T47D (cell line): ENCODE data around the gene COX8C.
A peak's percentile ranks its signal among the peaks of the same experiment; 100 is the strongest.

Experiments used
- DNase-seq, 2 experiments: peaks; one replicate each; pipeline versions ENCODE4 v3.0.0 to v3.0.0-alpha.2; 2011 to 2012; ENCODE audit warnings: low read depth in 1 of 2, low spot score in 1 of 2
- JUND ChIP-seq: IDR thresholded peaks from 2 replicates; pipeline ENCODE4 v1.6.1; 2012; ENCODE audit warnings: low read depth
- in situ Hi-C: cut with HindIII; loops from 2 replicates; pipeline ENCODE4 v1.10.0; 2016; ENCODE audit warnings: low sequenced_read_pairs, low pct_unique_long_range_greater_than_20kb

COX8C gene

DNA sequence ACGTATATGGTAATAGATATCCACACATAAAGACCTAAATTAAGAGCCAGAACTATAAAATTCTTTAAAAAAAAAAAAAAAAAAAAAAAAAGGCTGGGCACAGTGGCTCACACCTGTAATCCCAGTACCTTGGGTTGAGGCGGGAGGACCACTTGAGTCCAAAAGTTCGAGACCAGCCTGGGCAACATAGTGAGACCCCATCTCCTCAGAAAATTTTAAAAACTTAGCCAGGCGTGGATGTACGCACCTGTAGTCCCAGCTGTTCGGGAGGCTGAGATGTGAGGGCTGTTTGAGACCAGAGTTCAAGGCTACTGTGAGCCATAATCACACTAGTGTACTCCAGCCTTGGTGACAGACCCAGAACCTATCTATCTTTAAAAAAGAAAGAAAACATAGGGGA lies 18.4 kb upstream of the COX8C start:
- in situ Hi-C loops, result no loop called here
- DNase-seq, result no peak
- TF ChIP-seq JUND, result no peak

DNA sequence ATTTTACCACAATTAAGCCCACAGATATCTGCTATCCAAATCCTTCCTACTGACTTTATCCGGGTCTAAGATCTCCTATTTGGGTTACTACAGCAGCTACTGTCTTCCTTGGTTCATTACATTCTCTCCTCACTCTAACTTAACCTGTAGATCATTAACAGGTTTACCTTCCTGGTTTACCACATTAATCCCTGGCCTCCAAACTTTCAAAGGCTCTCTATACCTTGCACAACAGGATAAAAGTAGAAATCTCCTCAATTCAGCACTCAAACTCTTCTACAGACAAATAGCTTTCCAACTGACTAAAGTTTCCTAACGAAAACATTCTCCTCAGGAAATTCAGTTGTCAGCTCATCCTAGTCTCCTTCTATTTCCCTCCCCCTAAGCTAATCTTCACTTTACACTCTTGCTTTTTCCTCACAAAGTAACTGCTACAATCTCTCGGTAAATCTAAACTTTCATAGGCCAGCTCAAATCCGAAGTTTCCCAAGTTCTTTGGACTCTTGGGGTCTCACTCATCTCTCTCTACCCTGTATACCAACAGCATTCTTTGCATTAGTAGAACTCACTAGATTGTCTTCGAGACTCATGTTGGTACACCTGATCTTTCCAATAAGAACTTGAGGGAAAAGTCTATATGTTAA lies 16.9 kb upstream of the COX8C start:
- DNase-seq, result no peak
- TF ChIP-seq JUND, result no peak
- in situ Hi-C loops, result no loop called here

DNA sequence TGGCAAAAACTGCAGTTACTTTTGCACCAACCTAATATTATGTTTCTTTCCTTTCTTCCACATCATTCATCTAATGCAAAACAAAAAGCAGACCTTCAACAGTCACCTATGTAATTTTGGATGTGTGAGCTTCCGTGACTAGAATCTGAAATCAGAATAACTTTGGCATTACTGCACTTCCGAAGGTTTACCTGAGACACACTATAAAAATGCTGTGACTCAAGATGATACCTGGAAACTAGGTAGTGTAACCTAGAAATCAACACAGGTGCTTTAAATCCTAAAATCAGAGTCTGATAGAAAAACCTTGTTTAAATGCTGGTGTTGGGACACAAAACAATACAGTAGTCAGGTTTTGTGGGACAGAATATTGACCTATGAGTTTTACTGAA lies 16.4 kb upstream of the COX8C start:
- in situ Hi-C loops, result no loop called here
- TF ChIP-seq JUND, result no peak
- no peak for DNase-seq

DNA sequence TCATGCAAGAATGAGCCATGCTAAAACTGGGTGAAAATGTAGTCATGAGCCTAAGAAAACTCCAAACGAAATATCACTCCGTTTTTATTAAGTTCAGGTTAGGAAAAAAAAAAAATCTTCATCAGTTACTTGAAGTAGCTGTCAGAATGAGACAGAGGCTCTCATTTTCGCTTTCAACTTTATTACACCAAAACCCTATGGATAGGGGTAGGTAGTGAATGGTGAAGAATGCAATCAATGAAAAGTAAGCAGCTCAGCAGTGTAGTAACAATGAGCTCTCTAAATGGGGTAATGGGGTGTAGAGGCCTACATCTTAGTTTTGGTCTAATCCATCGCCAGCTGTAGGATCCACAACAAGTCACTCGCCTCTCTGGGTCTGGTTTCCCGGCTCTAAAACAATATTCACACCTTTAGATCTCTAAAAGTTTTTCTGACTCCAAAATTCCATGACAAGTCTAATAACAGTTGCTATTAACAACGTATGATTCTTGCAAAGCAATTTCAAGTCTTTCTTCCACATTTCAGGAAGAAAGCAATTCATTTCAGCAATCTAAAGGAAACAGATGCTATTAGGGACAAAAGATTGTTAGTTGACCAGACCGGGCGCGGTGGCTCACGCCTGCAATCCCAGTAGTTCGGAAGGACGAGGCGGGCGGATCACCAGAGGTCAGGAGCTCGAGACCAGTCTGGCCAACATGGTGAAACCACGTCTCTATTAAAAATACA lies 15.8 kb upstream of the COX8C start:
- TF ChIP-seq JUND, result no peak
- DNase-seq, result no peak
- in situ Hi-C loops, result no loop called here

- in situ Hi-C loops, result no loop called here
- DNase-seq, result peak in 1 of 2 experiments; percentile 16
- TF ChIP-seq JUND, result no peak
These were observed 15.1 kb upstream of the COX8C start for GRCh38 chr14:93331728-93332396.

GRCh38 chr14:93332397-93332852 lies 14.6 kb upstream of the COX8C start:
- no peak for TF ChIP-seq JUND
- in situ Hi-C loops, result no loop called here
- peak; percentile 62 to 66 for DNase-seq

DNA sequence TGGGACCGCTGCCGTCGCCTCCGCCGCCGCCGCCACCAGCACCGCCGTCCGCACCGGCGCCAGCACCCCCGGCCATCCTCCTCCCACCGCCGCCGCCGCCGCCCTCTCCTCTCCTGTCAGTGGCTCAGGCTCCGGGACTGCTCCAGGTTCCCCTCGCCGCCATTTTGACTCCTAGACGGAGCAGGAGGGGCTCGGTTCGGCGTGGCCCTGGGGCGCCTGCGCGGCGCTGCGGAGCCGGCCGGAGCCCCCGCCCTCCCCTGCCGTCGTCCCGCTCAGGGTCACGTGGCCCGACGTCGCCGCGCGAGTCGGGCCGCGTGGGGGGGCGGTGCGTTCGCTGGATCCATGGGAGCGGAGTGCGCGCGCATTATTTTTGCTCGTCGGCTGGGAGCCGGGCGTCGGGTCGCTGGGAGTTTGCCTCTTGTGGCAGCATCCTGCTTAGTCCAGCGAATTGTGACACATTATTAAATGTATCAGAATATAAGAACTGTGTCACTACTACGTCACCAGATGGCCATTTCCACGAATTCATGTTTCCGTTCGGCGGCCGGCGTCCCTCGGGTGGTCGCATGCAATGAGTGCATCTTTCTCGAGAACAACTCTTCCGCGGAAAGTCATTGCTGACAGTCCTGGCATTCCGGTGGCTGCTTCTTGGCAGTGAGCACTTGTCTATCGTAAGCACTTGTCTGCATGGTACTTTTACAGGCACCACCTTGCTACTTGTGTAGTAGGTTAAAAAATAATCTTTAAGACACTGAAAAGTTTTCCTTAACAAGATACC lies 13.9 kb upstream of the COX8C start, which contains the start of gene BTBD7:
Gene BTBD7 (minus strand): TSS at position 184 of the 778 bp plus-strand sequence. CDS start 36,985 bp downstream, outside the sequence.
- in situ Hi-C loops, result no loop called here
- no peak for TF ChIP-seq JUND
- peak; percentile 98 for DNase-seq

DNA sequence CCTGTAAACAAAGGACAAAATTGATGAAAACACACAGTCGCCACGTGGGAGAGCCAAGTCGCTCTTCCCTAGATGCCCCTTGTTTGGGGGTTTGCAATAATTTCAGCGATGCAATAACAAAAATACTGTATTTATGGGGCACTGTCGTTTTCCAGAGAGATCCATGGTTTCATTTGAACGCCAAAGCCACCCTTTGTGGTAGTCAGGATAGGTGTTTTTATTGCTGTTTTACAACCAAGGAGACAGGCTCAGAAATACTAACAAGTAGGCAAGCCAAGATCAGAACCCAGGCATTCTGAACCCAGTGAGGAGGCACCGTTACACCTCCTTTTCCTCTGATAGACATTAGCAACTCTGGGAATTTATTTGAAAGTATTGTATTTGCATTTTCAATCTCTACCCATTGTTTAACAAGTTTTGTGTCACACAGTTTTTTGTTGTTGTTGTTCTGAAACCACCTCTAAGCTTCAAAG lies 13.3 kb upstream of the COX8C start:
- in situ Hi-C loops, result no loop called here
- DNase-seq, result no peak
- no peak for TF ChIP-seq JUND

DNA sequence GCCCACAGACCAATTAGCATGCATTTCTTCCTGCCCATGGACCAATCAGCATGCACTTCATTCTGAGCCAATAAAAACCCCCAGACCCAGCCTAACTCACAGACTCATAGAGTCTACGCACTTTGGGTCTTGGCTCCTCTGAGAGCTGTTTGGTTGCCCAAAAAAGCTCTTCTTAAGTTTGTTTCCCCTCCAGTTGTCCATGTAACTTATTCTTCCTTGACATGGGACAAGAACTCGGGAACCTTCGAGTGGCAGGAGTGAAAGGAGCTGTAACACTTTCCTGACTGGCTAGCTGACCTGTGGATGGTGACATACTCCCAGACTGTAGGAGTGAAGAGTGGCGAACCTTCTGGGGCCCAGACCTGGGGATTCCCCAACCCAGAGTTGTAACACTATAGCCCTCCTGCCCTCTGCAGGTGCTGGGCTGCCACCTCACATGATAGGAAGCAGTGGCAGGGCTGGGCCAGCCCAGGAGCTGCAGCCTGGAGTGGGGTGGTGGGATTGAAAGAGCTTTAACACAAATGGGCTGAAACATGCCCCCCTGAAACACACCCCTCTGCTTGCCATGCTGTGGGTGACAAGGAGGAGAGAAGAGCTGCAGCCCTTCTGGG lies 9.7 kb upstream of the COX8C start:
- in situ Hi-C loops, result no loop called here
- TF ChIP-seq JUND, result no peak
- DNase-seq, result no peak

GRCh38 chr14:93337884-93338283 lies 9.1 kb upstream of the COX8C start:
- DNase-seq, result no peak

DNA sequence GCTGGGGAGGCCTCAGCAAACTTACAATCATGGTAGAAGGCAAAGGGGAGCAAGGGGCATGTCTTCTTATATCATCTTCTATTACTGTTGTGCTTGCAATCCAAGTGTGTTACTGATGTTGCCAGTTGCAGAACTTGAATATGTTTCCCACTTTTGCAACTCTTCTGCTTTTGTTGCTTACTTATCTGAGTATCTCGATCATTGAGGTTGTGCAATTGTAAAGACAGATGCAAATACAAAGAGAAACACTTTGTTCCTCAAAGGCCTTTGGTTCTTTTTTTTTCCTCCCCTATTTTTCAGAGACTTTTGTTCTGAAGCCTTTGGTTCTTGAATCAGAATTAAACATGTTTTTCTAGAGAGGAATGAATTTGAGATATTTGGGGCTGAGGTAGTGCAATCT lies 3.7 kb upstream of the COX8C start:
- in situ Hi-C loops, result no loop called here

More at GRCh38 chr14:93337884-93338283, 9.1 kb upstream of the COX8C start:
- TF ChIP-seq JUND, result no peak
- in situ Hi-C loops, result no loop called here

DNA sequence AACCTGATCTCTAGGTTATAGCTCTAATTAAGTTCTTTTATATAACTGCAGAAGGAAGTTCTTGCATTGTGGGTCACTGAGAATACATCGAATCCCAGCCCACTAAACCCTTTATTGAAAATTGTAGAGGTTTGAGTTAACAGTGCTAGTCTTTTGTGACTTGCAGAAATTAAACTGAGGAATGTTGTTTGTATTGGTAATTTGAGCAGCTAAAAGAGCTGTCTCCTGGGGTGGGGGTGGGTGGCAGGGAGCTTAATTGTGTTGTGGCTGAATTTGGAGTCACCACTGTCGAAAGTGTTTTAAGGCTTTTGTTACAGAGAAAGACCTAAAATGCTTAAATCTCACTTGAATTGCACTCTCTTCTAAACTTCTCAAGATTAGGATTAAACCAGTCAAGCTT lies 3.2 kb upstream of the COX8C start:
- TF ChIP-seq JUND, result no peak
- DNase-seq, result no peak
- in situ Hi-C loops, result no loop called here

More for the DNA sequence above, 3.7 kb upstream of the COX8C start:
- no peak for DNase-seq
- no peak for TF ChIP-seq JUND
